ENCODE data around the gene MTA2. TPM values are rescaled to one million over a fixed set of nuclear protein-coding genes. Genes with fewer than 3 reads are reported as not detected.

The MTA2 gene
- polyA plus RNA-seq, 1 donor from 2014 or later: 130 TPM

- Histone ChIP-seq H3K9ac (ENCODE audit: low read length) (peak overlapping the region; percentile 93), H3K4me2 (ENCODE audit: low read length) (peak overlapping the region; percentile 70), H3K36me3 (ENCODE audit: insufficient read depth, low read length) (no peaks in the 10 kb centered on the region), H3K27ac (ENCODE audit: low read length) (peak overlapping the region; percentile 78), H3K4me3 (ENCODE audit: low read length) (peak overlapping the region; percentile 81), H3K9me3 (ENCODE audit: low read length) (no peaks in the 10 kb centered on the region), H3F3A (ENCODE audit: insufficient read depth, low read length, poor library complexity, severe bottlenecking) (peaks cover 6% of the 10 kb centered on the region), H3K79me2 (replicated peaks; ENCODE audit: insufficient read depth, low read length) (peaks cover 8% of the 10 kb centered on the region), H4K20me1 (ENCODE audit: insufficient read depth) (no peaks in the 10 kb centered on the region), H3K9me2 (ENCODE audit: insufficient read depth, low read length) (no peaks in the 10 kb centered on the region), H2AFZ (ENCODE audit: low read depth, low read length) (peak overlapping the region; percentile 18), H3K27me3 (ENCODE audit: insufficient read depth, low read depth, low read length) (no peaks in the 10 kb centered on the region)
- TF ChIP-seq CTCF (IDR thresholded peaks at IDR 0.05; ENCODE audit: poor library complexity, severe bottlenecking): no peak
- no peak for TF ChIP-seq EZH2 (IDR thresholded peaks at IDR 0.05; ENCODE audit: borderline replicate concordance, insufficient read depth, low read length, poor library complexity, severe bottlenecking)
- no peak for TF ChIP-seq POLR2AphosphoS5 (IDR thresholded peaks at IDR 0.05)
- no peak for TF ChIP-seq TAF1 (IDR thresholded peaks at IDR 0.05; ENCODE audit: low read depth)
- no peak for TF ChIP-seq EP300 (conservative IDR thresholded peaks at IDR 0.05; ENCODE audit: poor library complexity, severe bottlenecking)
- no peak for TF ChIP-seq SMC3 (conservative IDR thresholded peaks at IDR 0.05; ENCODE audit: poor library complexity)
- TF ChIP-seq RAD21 (conservative IDR thresholded peaks at IDR 0.05): no peak
- no peak for TF ChIP-seq MXI1 (conservative IDR thresholded peaks at IDR 0.05; ENCODE audit: poor library complexity, severe bottlenecking)
- TF ChIP-seq, protein P1, sequence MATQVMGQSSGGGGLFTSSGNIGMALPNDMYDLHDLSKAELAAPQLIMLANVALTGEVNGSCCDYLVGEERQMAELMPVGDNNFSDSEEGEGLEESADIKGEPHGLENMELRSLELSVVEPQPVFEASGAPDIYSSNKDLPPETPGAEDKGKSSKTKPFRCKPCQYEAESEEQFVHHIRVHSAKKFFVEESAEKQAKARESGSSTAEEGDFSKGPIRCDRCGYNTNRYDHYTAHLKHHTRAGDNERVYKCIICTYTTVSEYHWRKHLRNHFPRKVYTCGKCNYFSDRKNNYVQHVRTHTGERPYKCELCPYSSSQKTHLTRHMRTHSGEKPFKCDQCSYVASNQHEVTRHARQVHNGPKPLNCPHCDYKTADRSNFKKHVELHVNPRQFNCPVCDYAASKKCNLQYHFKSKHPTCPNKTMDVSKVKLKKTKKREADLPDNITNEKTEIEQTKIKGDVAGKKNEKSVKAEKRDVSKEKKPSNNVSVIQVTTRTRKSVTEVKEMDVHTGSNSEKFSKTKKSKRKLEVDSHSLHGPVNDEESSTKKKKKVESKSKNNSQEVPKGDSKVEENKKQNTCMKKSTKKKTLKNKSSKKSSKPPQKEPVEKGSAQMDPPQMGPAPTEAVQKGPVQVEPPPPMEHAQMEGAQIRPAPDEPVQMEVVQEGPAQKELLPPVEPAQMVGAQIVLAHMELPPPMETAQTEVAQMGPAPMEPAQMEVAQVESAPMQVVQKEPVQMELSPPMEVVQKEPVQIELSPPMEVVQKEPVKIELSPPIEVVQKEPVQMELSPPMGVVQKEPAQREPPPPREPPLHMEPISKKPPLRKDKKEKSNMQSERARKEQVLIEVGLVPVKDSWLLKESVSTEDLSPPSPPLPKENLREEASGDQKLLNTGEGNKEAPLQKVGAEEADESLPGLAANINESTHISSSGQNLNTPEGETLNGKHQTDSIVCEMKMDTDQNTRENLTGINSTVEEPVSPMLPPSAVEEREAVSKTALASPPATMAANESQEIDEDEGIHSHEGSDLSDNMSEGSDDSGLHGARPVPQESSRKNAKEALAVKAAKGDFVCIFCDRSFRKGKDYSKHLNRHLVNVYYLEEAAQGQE (IDR thresholded peaks at IDR 0.05; ENCODE audit: borderline replicate concordance): no peak
These were observed 20.9 kb upstream of the MTA2 start for GRCh38 chr11:62622476-62623089.

GRCh38 chr11:62621567-62622470, 20.2 kb upstream of the MTA2 start, which contains the start of gene B3GAT3:
TSS of gene B3GAT3 (minus strand) at chr11:62621986. CDS start at chr11:62621947, 39 bp downstream.
- H4K20me1 ChIP-seq (ENCODE audit: insufficient read depth): no peaks in the 10 kb centered on the region
- H3K27me3 ChIP-seq (ENCODE audit: insufficient read depth, low read depth, low read length): no peaks in the 10 kb centered on the region
- peak within 1 kb of the TSS; percentile 54 for H2AFZ ChIP-seq (ENCODE audit: low read depth, low read length)
- peaks cover 6% of the 10 kb centered on the region for H3F3A ChIP-seq (ENCODE audit: insufficient read depth, low read length, poor library complexity, severe bottlenecking)
- H3K9me3 ChIP-seq (ENCODE audit: low read length): no peaks in the 10 kb centered on the region
- H3K27ac ChIP-seq (ENCODE audit: low read length): peak within 1 kb of the TSS; percentile 78
- no peaks in the 10 kb centered on the region for H3K36me3 ChIP-seq (ENCODE audit: insufficient read depth, low read length)
- H3K79me2 ChIP-seq (replicated peaks; ENCODE audit: insufficient read depth, low read length): peaks cover 8% of the 10 kb centered on the region
- peak within 1 kb of the TSS; percentile 81 for H3K4me3 ChIP-seq (ENCODE audit: low read length)
- H3K4me2 ChIP-seq (ENCODE audit: low read length): peak within 1 kb of the TSS; percentile 87
- TF ChIP-seq EP300 (conservative IDR thresholded peaks at IDR 0.05; ENCODE audit: poor library complexity, severe bottlenecking): no peak
- TF ChIP-seq, protein P1 (IDR thresholded peaks at IDR 0.05; ENCODE audit: borderline replicate concordance): peak; percentile 16
- TF ChIP-seq RAD21 (conservative IDR thresholded peaks at IDR 0.05): no peak
- no peak for TF ChIP-seq CTCF (IDR thresholded peaks at IDR 0.05; ENCODE audit: poor library complexity, severe bottlenecking)
- TF ChIP-seq EZH2 (IDR thresholded peaks at IDR 0.05; ENCODE audit: borderline replicate concordance, insufficient read depth, low read length, poor library complexity, severe bottlenecking): no peak
- peak; percentile 85 for TF ChIP-seq POLR2AphosphoS5 (IDR thresholded peaks at IDR 0.05)
- no peak for TF ChIP-seq TAF1 (IDR thresholded peaks at IDR 0.05; ENCODE audit: low read depth)
- no peak for TF ChIP-seq SMC3 (conservative IDR thresholded peaks at IDR 0.05; ENCODE audit: poor library complexity)
- TF ChIP-seq MXI1 (conservative IDR thresholded peaks at IDR 0.05; ENCODE audit: poor library complexity, severe bottlenecking): peak; percentile 96
- no peaks in the 10 kb centered on the region for H3K9me2 ChIP-seq (ENCODE audit: insufficient read depth, low read length)
- H3K9ac ChIP-seq (ENCODE audit: low read length): peak within 1 kb of the TSS; percentile 93
